WTC11 (cell line): ENCODE results near the gene ZNF664. TPM values are rescaled to one million over a fixed set of nuclear protein-coding genes. Genes with fewer than 3 reads are reported as not detected.

Experiments
- ATAC-seq: fragments of 200-7000 bp; cut with Tn5 transposase; 2 replicates; pipeline ENCODE4 v1.10.0; 2021; ENCODE audit warnings: mild to moderate bottlenecking, moderate library complexity
- CTCF ChIA-PET: fragments of 300-600 bp; sonication (Branson Sonifier 250); formaldehyde crosslinking; loops from one replicate; lab custom pipeline; 2021; ENCODE audit warnings: antibody characterized with exemption; lab: Charles Lee
- POLR2A ChIA-PET: fragments of 350-600 bp; sonication (Branson Sonifier 250); formaldehyde crosslinking; loops from one replicate; lab custom pipeline; 2021; ENCODE audit warnings: antibody characterized with exemption; lab: Charles Lee
- DNase-seq: peaks from one replicate; pipeline ENCODE4 v3.0.0; 2021; ENCODE audit warnings: low spot score
- H3K27ac Mint-ChIP-seq: 2 replicates; pipeline ENCODE4 v1.8.0; 2021; ENCODE audit warnings: mixed read lengths
- H3K27me3 Mint-ChIP-seq: 2 replicates; pipeline ENCODE4 v1.8.0; 2021; ENCODE audit warnings: low read depth, mild to moderate bottlenecking, moderate library complexity, mixed read lengths
- H3K36me3 Mint-ChIP-seq: 2 replicates; pipeline ENCODE4 v1.8.0; 2021; ENCODE audit warnings: mixed read lengths
- H3K4me1 Mint-ChIP-seq: 2 replicates; pipeline ENCODE4 v1.8.0; 2022; ENCODE audit warnings: mixed read lengths
- H3K4me3 Mint-ChIP-seq: 2 replicates; pipeline ENCODE4 v1.8.0; 2021; ENCODE audit warnings: mild to moderate bottlenecking, moderate library complexity, mixed read lengths
- H3K9me3 Mint-ChIP-seq: 2 replicates; pipeline ENCODE4 v1.8.0; 2021; ENCODE audit warnings: mixed read lengths
- ATF1 ChIP-seq: sonication (generic); formaldehyde crosslinking; IDR thresholded peaks from 2 replicates; pipeline ENCODE4 v1.8.1; 2023; ENCODE audit warnings: mild to moderate bottlenecking, moderate library complexity, missing genetic modification reagents
- E2F4 ChIP-seq: sonication (generic); formaldehyde crosslinking; IDR thresholded peaks from 2 replicates; pipeline ENCODE4 v1.8.1; 2022; ENCODE audit warnings: low read depth, mild to moderate bottlenecking, moderate library complexity, missing genetic modification reagents, borderline replicate concordance
- ELF4 ChIP-seq: sonication (generic); formaldehyde crosslinking; IDR thresholded peaks from 2 replicates; pipeline ENCODE4 v1.8.1; 2022; ENCODE audit warnings: low read depth, mild to moderate bottlenecking, moderate library complexity, missing genetic modification reagents
- ETV6 ChIP-seq: sonication (generic); formaldehyde crosslinking; IDR thresholded peaks from 2 replicates; pipeline ENCODE4 v1.8.1; 2022; ENCODE audit warnings: mild to moderate bottlenecking, missing genetic modification reagents
- FOXP1 ChIP-seq: sonication (generic); formaldehyde crosslinking; IDR thresholded peaks from 2 replicates; pipeline ENCODE4 v1.8.0; 2022; ENCODE audit warnings: missing genetic modification reagents, mild to moderate bottlenecking, moderate library complexity, borderline replicate concordance
- FOXP4 ChIP-seq: sonication (generic); formaldehyde crosslinking; IDR thresholded peaks from 2 replicates; pipeline ENCODE4 v1.8.0; 2022; ENCODE audit warnings: mild to moderate bottlenecking, missing genetic modification reagents
- GRHL2 ChIP-seq: fragments of 250-450 bp; sonication (Bioruptor Pico); IDR thresholded peaks from 2 replicates; pipeline ENCODE4 v1.8.0; 2022; ENCODE audit warnings: mild to moderate bottlenecking, moderate library complexity; ENCODE audit not compliant: insufficient replicate concordance, severe bottlenecking
- HMGXB4 ChIP-seq: sonication (generic); formaldehyde crosslinking; IDR thresholded peaks from 2 replicates; pipeline ENCODE4 v1.8.1; 2023; ENCODE audit warnings: mild to moderate bottlenecking, moderate library complexity, missing genetic modification reagents
- IRF1 ChIP-seq: sonication (generic); formaldehyde crosslinking; IDR thresholded peaks from 2 replicates; pipeline ENCODE4 v1.8.0; 2023; ENCODE audit warnings: missing genetic modification reagents
- JUN ChIP-seq: sonication (generic); formaldehyde crosslinking; IDR thresholded peaks from 2 replicates; pipeline ENCODE4 v1.8.0; 2023; ENCODE audit warnings: mild to moderate bottlenecking, missing genetic modification reagents
- MLX ChIP-seq: sonication (generic); formaldehyde crosslinking; IDR thresholded peaks from 2 replicates; pipeline ENCODE4 v1.8.1; 2023; ENCODE audit warnings: mild to moderate bottlenecking, missing genetic modification reagents, moderate library complexity
- PRDM15 ChIP-seq: sonication (generic); formaldehyde crosslinking; IDR thresholded peaks from 2 replicates; pipeline ENCODE4 v1.8.0; 2022; ENCODE audit warnings: missing genetic modification reagents
- PREB ChIP-seq: sonication (generic); formaldehyde crosslinking; IDR thresholded peaks from 2 replicates; pipeline ENCODE4 v1.8.1; 2022; ENCODE audit warnings: mild to moderate bottlenecking, missing genetic modification reagents, moderate library complexity, borderline replicate concordance
- USF1 ChIP-seq: sonication (generic); formaldehyde crosslinking; IDR thresholded peaks from 2 replicates; pipeline ENCODE4 v1.8.0; 2022; ENCODE audit warnings: mild to moderate bottlenecking, missing genetic modification reagents
- ZNF232 ChIP-seq: sonication (generic); formaldehyde crosslinking; IDR thresholded peaks from 2 replicates; pipeline ENCODE4 v1.8.0; 2022; ENCODE audit warnings: mild to moderate bottlenecking, missing genetic modification reagents
- ZNF396 ChIP-seq: fragments of 250-450 bp; sonication (Bioruptor Pico); IDR thresholded peaks from 2 replicates; pipeline ENCODE4 v1.8.0; 2021; ENCODE audit warnings: mild to moderate bottlenecking, moderate library complexity, borderline replicate concordance
- ZNF423 ChIP-seq: fragments of 250-450 bp; sonication (Bioruptor Pico); IDR thresholded peaks from 2 replicates; pipeline ENCODE4 v2.1.2; 2022; ENCODE audit warnings: mild to moderate bottlenecking, moderate library complexity
- total RNA-seq: library from RNA; stranded (reverse); gene quantifications from 3 replicates; pipeline ENCODE4 v1.2.3, GENCODE V29; 2021

The ZNF664 gene
- total RNA-seq, 1 experiment from 2014 or later: 61.7 TPM

- H3K9me3 Mint-ChIP-seq: no peaks in the 10 kb centered on the region
- H3K36me3 Mint-ChIP-seq: no peaks in the 10 kb centered on the region
- peaks cover 7% of the 10 kb centered on the region for H3K27me3 Mint-ChIP-seq
- no peaks in the 10 kb centered on the region for H3K4me1 Mint-ChIP-seq
- ATAC-seq: no peak
- POLR2A ChIA-PET: no interaction called here
- H3K27ac Mint-ChIP-seq: no peak overlapping the region
- CTCF ChIA-PET: interaction anchor here (1.3 to 1.5 kb wide), 3 partner anchors 12 to 99 kb away, joined by 3 to 5 read pairs (median 4); no protein-coding TSS in a partner anchor
- DNase-seq: no peak
- no peak for TF ChIP-seq ATF1 (CRISPR knock-in tag)
- TF ChIP-seq HMGXB4 (CRISPR knock-in tag): no peak
- TF ChIP-seq ETV6: no peak
- TF ChIP-seq FOXP1 (CRISPR knock-in tag): no peak
- TF ChIP-seq ZNF423 (CRISPR knock-in tag): no peak
- no peak for TF ChIP-seq ZNF396 (CRISPR knock-in tag)
- TF ChIP-seq GRHL2: no peak
- TF ChIP-seq ZNF232: no peak
- no peak for TF ChIP-seq ELF4 (CRISPR knock-in tag)
- TF ChIP-seq FOXP4: no peak
- TF ChIP-seq PRDM15 (CRISPR knock-in tag): no peak
- H3K4me3 Mint-ChIP-seq: no peak overlapping the region
Observed at GRCh38 chr12:123933214-123933613, 39.8 kb upstream of the ZNF664 start.

- POLR2A ChIA-PET: no interaction called here
- Mint-ChIP-seq H3K9me3 (no peaks in the 10 kb centered on the region), H3K4me3 (no peak overlapping the region), H3K36me3 (no peaks in the 10 kb centered on the region), H3K27ac (no peak overlapping the region), H3K4me1 (no peaks in the 10 kb centered on the region), H3K27me3 (peaks cover 4% of the 10 kb centered on the region)
- CTCF ChIA-PET: interaction anchor here (1.5 kb wide), 2 partner anchors 29 to 98 kb away, joined by 4 to 5 read pairs; no protein-coding TSS in a partner anchor
- DNase-seq (no peak), ATAC-seq (no peak)
- no peak for TF ChIP-seq MLX (CRISPR knock-in tag)
Observed at GRCh38 chr12:123934016-123934620, 38.9 kb upstream of the ZNF664 start.

- no peak overlapping the region for H3K27ac Mint-ChIP-seq
- TF ChIP-seq PREB (CRISPR knock-in tag): no peak
- no peak for TF ChIP-seq IRF1
- no peak for TF ChIP-seq USF1
- no peak for TF ChIP-seq JUN
- no peak for TF ChIP-seq E2F4 (CRISPR knock-in tag)
- no peaks in the 10 kb centered on the region for H3K9me3 Mint-ChIP-seq
- no peak overlapping the region for H3K4me3 Mint-ChIP-seq
- ChIA-PET CTCF (interaction anchor here (1.5 kb wide), 1 partner anchor 98 kb away, joined by 4 read pairs; no protein-coding TSS in a partner anchor), POLR2A (no interaction called here)
- ATAC-seq: no peak
- H3K27me3 Mint-ChIP-seq: peaks cover 3% of the 10 kb centered on the region
- DNase-seq: no peak
- no peaks in the 10 kb centered on the region for H3K36me3 Mint-ChIP-seq
- no peaks in the 10 kb centered on the region for H3K4me1 Mint-ChIP-seq
Observed at GRCh38 chr12:123934829-123935228, 38.2 kb upstream of the ZNF664 start.
